Tibial nerve (tissue), 4 donors: Measurements from ENCODE around the gene CFAP299. TPM values are rescaled to one million over a fixed set of nuclear protein-coding genes. Genes with fewer than 3 reads are reported as not detected.

ENCODE experiments used
- DNase-seq, 2 donors: peaks; one replicate each; pipeline ENCODE4 v3.0.0-alpha.2; 2019; ENCODE audit warnings: low spot score in 2 of 2
- H3K27ac ChIP-seq, 4 donors: fragments of 200-600 bp; sonication (generic) in 3 of 4; one replicate each; pipeline ENCODE4 v1.5.1; 2017 to 2019; ENCODE audit warnings: mild to moderate bottlenecking in 1 of 4
- H3K27me3 ChIP-seq, 2 donors: fragments of 200-600 bp; sonication (generic) in 1 of 2; one replicate each; pipeline versions ENCODE4 v1.5.1 to v1.6.0; 2017 to 2019
- H3K36me3 ChIP-seq, 3 donors: fragments of 200-600 bp; sonication (generic); one replicate each; pipeline ENCODE4 v1.5.1; 2018 to 2019
- H3K4me1 ChIP-seq, 4 donors: fragments of 200-600 bp; sonication (generic) in 3 of 4; one replicate each; pipeline ENCODE4 v1.5.1; 2017 to 2019
- H3K4me3 ChIP-seq, 4 donors: fragments of 200-600 bp; sonication (generic) in 3 of 4; one replicate each; pipeline ENCODE4 v1.5.1; 2017 to 2019; ENCODE audit warnings: mild to moderate bottlenecking in 1 of 4, moderate library complexity in 1 of 4
- H3K9me3 ChIP-seq, 4 donors: fragments of 200-600 bp; sonication (generic) in 3 of 4; one replicate each; pipeline ENCODE4 v1.5.1; 2017 to 2019
- CTCF ChIP-seq, 5 experiments: fragments of 200-600 bp in 3 of 5; fragments of 450-650 bp in 2 of 5; sonication (generic) in 3 of 5; IDR thresholded peaks; one replicate each; pipeline ENCODE4 v1.5.1; 2016 to 2019; ENCODE audit warnings: antibody characterized with exemption in 5 of 5, mild to moderate bottlenecking in 3 of 5, moderate library complexity in 2 of 5
- EP300 ChIP-seq, 2 donors: sonication (generic); formaldehyde crosslinking; IDR thresholded peaks; one replicate each; pipeline ENCODE4 v1.6.1; 2017; ENCODE audit warnings: antibody characterized with exemption in 2 of 2, mild to moderate bottlenecking in 1 of 2
- POLR2A ChIP-seq, 2 donors: fragments of 450-650 bp; IDR thresholded peaks; one replicate each; pipeline ENCODE4 v1.6.1; 2017; ENCODE audit warnings: antibody characterized with exemption in 2 of 2, mild to moderate bottlenecking in 2 of 2, moderate library complexity in 2 of 2
- WGBS, 2 donors: methylation state at CpG; one replicate each; pipeline ENCODE4 v1.1.5; 2018; 5-methylcytosine and 5-hydroxymethylcytosine counted together
- total RNA-seq, 4 donors: library from RNA; depleted of rRNA; stranded (reverse); fragments of >200 nt; gene quantifications; one replicate each; pipeline ENCODE4 v1.1.0, GENCODE V29; 2016

CFAP299 gene
- total RNA-seq, 4 donors from 2014 or later, result under 0.01 to 0.87 (median 0.39) TPM; not detected in 1

- 61 to 70% methylated on average over 4 of the region's 4 CpGs for WGBS, 2 donors
- Histone ChIP-seq H3K36me3 (no peaks in the 10 kb centered on the region), H3K4me3 (no peak overlapping the region), H3K27me3 (no peaks in the 10 kb centered on the region), H3K27ac (no peak overlapping the region), H3K4me1 (no peaks in the 10 kb centered on the region), H3K9me3 (no peaks in the 10 kb centered on the region)
- TF ChIP-seq EP300 (IDR thresholded peaks at IDR 0.05) (peak in 1 of 2 donors; percentile 23), CTCF (IDR thresholded peaks at IDR 0.05) (no peak)
- peak; percentile 17 to 62 for DNase-seq
Observed at GRCh38 chr4:80407246-80407645, 71.7 kb downstream of the CFAP299 start.

- DNase-seq, result peak in 1 of 2 donors; percentile 22
- H3K36me3 ChIP-seq, result no peaks in the 10 kb centered on the region
- H3K27ac ChIP-seq, result no peak overlapping the region
- no peak overlapping the region for H3K4me3 ChIP-seq
- no peaks in the 10 kb centered on the region for H3K9me3 ChIP-seq
- H3K4me1 ChIP-seq, result no peaks in the 10 kb centered on the region
- H3K27me3 ChIP-seq, result no peaks in the 10 kb centered on the region
- no peak for TF ChIP-seq POLR2A (IDR thresholded peaks at IDR 0.05)
- TF ChIP-seq EP300 (IDR thresholded peaks at IDR 0.05), result no peak
- TF ChIP-seq CTCF (IDR thresholded peaks at IDR 0.05), result no peak
- WGBS, 2 donors, result 58 to 62% methylated on average over 2 of the region's 2 CpGs
Observed at GRCh38 chr4:80409809-80410208, 74.3 kb downstream of the CFAP299 start.

- Histone ChIP-seq H3K4me1 (no peaks in the 10 kb centered on the region), H3K9me3 (no peaks in the 10 kb centered on the region), H3K4me3 (no peak overlapping the region), H3K36me3 (no peaks in the 10 kb centered on the region), H3K27ac (no peak overlapping the region), H3K27me3 (no peaks in the 10 kb centered on the region)
- TF ChIP-seq CTCF (IDR thresholded peaks at IDR 0.05) (no peak), EP300 (IDR thresholded peaks at IDR 0.05) (no peak), POLR2A (IDR thresholded peaks at IDR 0.05) (no peak)
- no peak for DNase-seq
- WGBS, 2 donors, result 80 to 84% methylated on average over 2 of the region's 2 CpGs
Observed at GRCh38 chr4:80412322-80412721, 76.8 kb downstream of the CFAP299 start.

- WGBS, 2 donors, result 25 to 37% methylated on average over 2 of the region's 2 CpGs
- no peaks in the 10 kb centered on the region for H3K9me3 ChIP-seq
- DNase-seq, result no peak
- no peak overlapping the region for H3K27ac ChIP-seq
- H3K36me3 ChIP-seq, result no peaks in the 10 kb centered on the region
- H3K27me3 ChIP-seq, result no peaks in the 10 kb centered on the region
- H3K4me3 ChIP-seq, result no peak overlapping the region
- TF ChIP-seq CTCF (IDR thresholded peaks at IDR 0.05) (no peak), EP300 (IDR thresholded peaks at IDR 0.05) (no peak), POLR2A (IDR thresholded peaks at IDR 0.05) (no peak)
- H3K4me1 ChIP-seq, result no peaks in the 10 kb centered on the region
Observed at GRCh38 chr4:80413086-80413485, 77.6 kb downstream of the CFAP299 start.

- 88 to 92% methylated on average over 2 of the region's 2 CpGs for WGBS, 2 donors
- TF ChIP-seq CTCF (IDR thresholded peaks at IDR 0.05) (no peak), EP300 (IDR thresholded peaks at IDR 0.05) (no peak), POLR2A (IDR thresholded peaks at IDR 0.05) (no peak)
- Histone ChIP-seq H3K4me3 (no peak overlapping the region), H3K4me1 (no peaks in the 10 kb centered on the region), H3K27me3 (no peaks in the 10 kb centered on the region), H3K27ac (no peak overlapping the region), H3K36me3 (no peaks in the 10 kb centered on the region), H3K9me3 (no peaks in the 10 kb centered on the region)
- no peak for DNase-seq
Observed at GRCh38 chr4:80417019-80417418, 81.5 kb downstream of the CFAP299 start.
